Suprapubic skin (tissue), 4 donors: ENCODE results near the gene EXD2.

ENCODE experiments used
- CTCF ChIP-seq, 2 donors: fragments of 200-600 bp in 1 of 2; fragments of 450-650 bp in 1 of 2; sonication (generic) in 1 of 2; IDR thresholded peaks; one replicate each; pipeline ENCODE4 v1.5.1; 2016 to 2019; ENCODE audit warnings: antibody characterized with exemption in 2 of 2, mild to moderate bottlenecking in 1 of 2, moderate library complexity in 1 of 2
- EP300 ChIP-seq: sonication (generic); formaldehyde crosslinking; IDR thresholded peaks from one replicate; pipeline ENCODE4 v1.6.1; 2017; ENCODE audit warnings: antibody characterized with exemption
- POLR2A ChIP-seq, 2 donors: fragments of 450-650 bp; IDR thresholded peaks; one replicate each; pipeline ENCODE4 v1.6.1; 2017; ENCODE audit warnings: antibody characterized with exemption in 2 of 2, mild to moderate bottlenecking in 2 of 2, moderate library complexity in 2 of 2
- POLR2AphosphoS5 ChIP-seq, 3 donors: sonication (generic); formaldehyde crosslinking; IDR thresholded peaks; one replicate each; pipeline ENCODE4 v1.6.1; 2017; ENCODE audit warnings: antibody characterized with exemption in 3 of 3

GRCh38 chr14:69246331-69246730 is 55.0 kb downstream of the EXD2 start:
- TF ChIP-seq CTCF (IDR thresholded peaks at IDR 0.05) (no peak), POLR2A (IDR thresholded peaks at IDR 0.05) (no peak), POLR2AphosphoS5 (IDR thresholded peaks at IDR 0.05) (no peak), EP300 (no peak)
